ENCODE data around the gene ZNF630.
A peak's percentile ranks its signal among the peaks of the same experiment; 100 is the strongest.

Gene ZNF630

DNA sequence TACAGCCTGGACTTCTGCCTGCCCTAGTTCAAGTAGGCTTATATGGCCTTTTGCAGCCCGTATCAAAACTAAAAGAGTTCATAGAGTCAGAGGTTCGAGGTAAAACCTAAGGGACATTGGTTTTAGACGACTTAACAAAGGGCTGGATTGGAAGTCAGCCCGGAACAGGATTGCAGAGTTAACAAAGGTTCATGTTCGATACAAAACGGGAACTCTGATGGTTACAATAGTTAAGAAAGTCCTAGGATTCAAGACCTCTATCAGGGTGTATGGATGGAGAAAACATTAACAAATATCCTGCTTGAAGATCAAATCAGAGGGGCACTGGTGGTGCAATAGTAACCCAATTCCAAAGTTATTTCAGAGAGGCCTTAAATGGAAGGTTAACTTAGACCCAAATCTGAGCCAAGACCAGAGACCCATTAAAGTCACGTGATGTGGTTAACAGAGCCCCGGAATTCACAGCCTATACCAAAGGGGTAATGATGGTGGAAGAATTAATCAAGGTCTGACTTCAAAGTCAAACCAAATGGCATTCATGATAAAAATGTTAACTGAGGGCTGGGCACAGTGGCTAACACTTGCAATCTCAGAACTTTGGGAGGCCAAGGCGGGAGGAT is 656 bp upstream of the ZNF630 start:
- Histone ChIP-seq H3F3A (ENCODE audit: control insufficient read depth, insufficient read depth) (no peaks in the 10 kb centered on the region), H3K9me2 (replicated peaks; ENCODE audit: control insufficient read depth, low read length) (no peaks in the 10 kb centered on the region), H3K79me2 (ENCODE audit: control insufficient read depth, low read length) (no peaks in the 10 kb centered on the region), H3K4me2 (ENCODE audit: low read length) (peak overlapping the region; percentile 60), H3K36me3 (ENCODE audit: control insufficient read depth, low read length) (no peaks in the 10 kb centered on the region), H3K4me1 (ENCODE audit: control insufficient read depth, low read length) (peaks cover 12% of the 10 kb centered on the region), H4K20me1 (ENCODE audit: control insufficient read depth, insufficient read depth, low read depth, low read length) (no peaks in the 10 kb centered on the region), H3K27ac (ENCODE audit: low read depth, low read length) (no peak overlapping the region), H3K4me3 (ENCODE audit: low read length) (peak overlapping the region; percentile 74), H3K27me3 (ENCODE audit: control insufficient read depth, low read length) (no peaks in the 10 kb centered on the region), H3K9me3 (ENCODE audit: control insufficient read depth, insufficient read depth, low read length) (no peaks in the 10 kb centered on the region)
- TF ChIP-seq, protein P1, sequence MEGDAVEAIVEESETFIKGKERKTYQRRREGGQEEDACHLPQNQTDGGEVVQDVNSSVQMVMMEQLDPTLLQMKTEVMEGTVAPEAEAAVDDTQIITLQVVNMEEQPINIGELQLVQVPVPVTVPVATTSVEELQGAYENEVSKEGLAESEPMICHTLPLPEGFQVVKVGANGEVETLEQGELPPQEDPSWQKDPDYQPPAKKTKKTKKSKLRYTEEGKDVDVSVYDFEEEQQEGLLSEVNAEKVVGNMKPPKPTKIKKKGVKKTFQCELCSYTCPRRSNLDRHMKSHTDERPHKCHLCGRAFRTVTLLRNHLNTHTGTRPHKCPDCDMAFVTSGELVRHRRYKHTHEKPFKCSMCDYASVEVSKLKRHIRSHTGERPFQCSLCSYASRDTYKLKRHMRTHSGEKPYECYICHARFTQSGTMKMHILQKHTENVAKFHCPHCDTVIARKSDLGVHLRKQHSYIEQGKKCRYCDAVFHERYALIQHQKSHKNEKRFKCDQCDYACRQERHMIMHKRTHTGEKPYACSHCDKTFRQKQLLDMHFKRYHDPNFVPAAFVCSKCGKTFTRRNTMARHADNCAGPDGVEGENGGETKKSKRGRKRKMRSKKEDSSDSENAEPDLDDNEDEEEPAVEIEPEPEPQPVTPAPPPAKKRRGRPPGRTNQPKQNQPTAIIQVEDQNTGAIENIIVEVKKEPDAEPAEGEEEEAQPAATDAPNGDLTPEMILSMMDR (IDR thresholded peaks at IDR 0.05; ENCODE audit: low read depth, low read length, poor library complexity, severe bottlenecking): no peak
- no peak for TF ChIP-seq EZH2phosphoT487 (IDR thresholded peaks at IDR 0.05; ENCODE audit: borderline replicate concordance, low read length)

- H3K9me3 ChIP-seq (ENCODE audit: control insufficient read depth, insufficient read depth, low read length): no peaks in the 10 kb centered on the region
- no peak overlapping the region for H3K27ac ChIP-seq (ENCODE audit: low read depth, low read length)
- H4K20me1 ChIP-seq (ENCODE audit: control insufficient read depth, insufficient read depth, low read depth, low read length): no peaks in the 10 kb centered on the region
- no peaks in the 10 kb centered on the region for H3K36me3 ChIP-seq (ENCODE audit: control insufficient read depth, low read length)
- H3K4me3 ChIP-seq (ENCODE audit: low read length): no peak overlapping the region
- no peaks in the 10 kb centered on the region for H3K27me3 ChIP-seq (ENCODE audit: control insufficient read depth, low read length)
- TF ChIP-seq, protein P1 (IDR thresholded peaks at IDR 0.05; ENCODE audit: low read depth, low read length, poor library complexity, severe bottlenecking): no peak
- TF ChIP-seq EZH2phosphoT487 (IDR thresholded peaks at IDR 0.05; ENCODE audit: borderline replicate concordance, low read length): no peak
- H3K4me1 ChIP-seq (ENCODE audit: control insufficient read depth, low read length): peaks cover 21% of the 10 kb centered on the region
- H3K4me2 ChIP-seq (ENCODE audit: low read length): no peak overlapping the region
- no peaks in the 10 kb centered on the region for H3K9me2 ChIP-seq (replicated peaks; ENCODE audit: control insufficient read depth, low read length)
- H3K79me2 ChIP-seq (ENCODE audit: control insufficient read depth, low read length): no peaks in the 10 kb centered on the region
- no peaks in the 10 kb centered on the region for H3F3A ChIP-seq (ENCODE audit: control insufficient read depth, insufficient read depth)
These were observed 3.1 kb downstream of the ZNF630 start for GRCh38 chrX:48068096-48068887.

- Histone ChIP-seq H3K4me1 (ENCODE audit: control insufficient read depth, low read length) (peaks cover 9% of the 10 kb centered on the region), H3K27ac (ENCODE audit: low read depth, low read length) (no peak overlapping the region), H3K79me2 (ENCODE audit: control insufficient read depth, low read length) (no peaks in the 10 kb centered on the region), H3K27me3 (ENCODE audit: control insufficient read depth, low read length) (no peaks in the 10 kb centered on the region), H3K9me2 (replicated peaks; ENCODE audit: control insufficient read depth, low read length) (no peaks in the 10 kb centered on the region), H3K36me3 (ENCODE audit: control insufficient read depth, low read length) (no peaks in the 10 kb centered on the region), H3F3A (ENCODE audit: control insufficient read depth, insufficient read depth) (no peaks in the 10 kb centered on the region), H4K20me1 (ENCODE audit: control insufficient read depth, insufficient read depth, low read depth, low read length) (no peaks in the 10 kb centered on the region), H3K9me3 (ENCODE audit: control insufficient read depth, insufficient read depth, low read length) (no peaks in the 10 kb centered on the region; the same call in 1 of the 2 replicates), H3K4me3 (ENCODE audit: low read length) (no peak overlapping the region), H3K4me2 (ENCODE audit: low read length) (no peak overlapping the region)
- no peak for TF ChIP-seq EZH2phosphoT487 (IDR thresholded peaks at IDR 0.05; ENCODE audit: borderline replicate concordance, low read length)
- TF ChIP-seq, protein P1 (IDR thresholded peaks at IDR 0.05; ENCODE audit: low read depth, low read length, poor library complexity, severe bottlenecking): no peak
These were observed 7.2 kb downstream of the ZNF630 start for GRCh38 chrX:48064261-48064660.
